HEK293 (cell line): ENCODE data around the gene AK9.

Experiments
- ZNF138 ChIP-seq: fragments of 450-650 bp; formaldehyde crosslinking; IDR thresholded peaks from 2 replicates; pipeline ENCODE4 v1.5.1; 2016; ENCODE audit warnings: missing biosample characterization, missing genetic modification characterization, borderline replicate concordance
- ZNF830 ChIP-seq: fragments of 450-650 bp; IDR thresholded peaks from 2 replicates; pipeline ENCODE4 v1.5.0; 2018; ENCODE audit warnings: missing biosample characterization, missing genetic modification characterization, low read depth, mild to moderate bottlenecking, moderate library complexity
- TF ChIP-seq, protein P1 (sequence below): fragments of 450-650 bp; formaldehyde crosslinking; IDR thresholded peaks from 2 replicates; pipeline ENCODE4 v1.5.1; 2016; ENCODE audit warnings: missing biosample characterization, missing genetic modification characterization

DNA sequence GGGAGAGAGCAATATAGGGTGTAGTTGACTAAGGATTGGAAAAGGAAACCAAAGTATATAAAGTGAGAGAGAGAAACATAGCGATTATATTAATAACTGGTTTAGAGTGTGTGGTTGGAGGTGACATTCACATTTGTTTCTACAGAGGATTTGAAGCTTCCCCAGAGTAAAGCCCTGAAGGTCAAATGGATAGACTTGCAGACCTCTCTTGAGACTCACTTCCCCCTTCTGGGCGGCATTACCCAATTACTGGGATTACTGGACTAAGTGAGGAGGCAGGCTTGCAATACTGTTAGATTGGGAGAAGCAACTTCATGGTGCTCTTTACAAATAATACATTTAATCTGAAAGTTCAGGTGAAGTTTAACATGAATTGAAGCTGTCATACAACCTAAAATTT is 10.8 kb upstream of the AK9 start:
- TF ChIP-seq, protein P1, sequence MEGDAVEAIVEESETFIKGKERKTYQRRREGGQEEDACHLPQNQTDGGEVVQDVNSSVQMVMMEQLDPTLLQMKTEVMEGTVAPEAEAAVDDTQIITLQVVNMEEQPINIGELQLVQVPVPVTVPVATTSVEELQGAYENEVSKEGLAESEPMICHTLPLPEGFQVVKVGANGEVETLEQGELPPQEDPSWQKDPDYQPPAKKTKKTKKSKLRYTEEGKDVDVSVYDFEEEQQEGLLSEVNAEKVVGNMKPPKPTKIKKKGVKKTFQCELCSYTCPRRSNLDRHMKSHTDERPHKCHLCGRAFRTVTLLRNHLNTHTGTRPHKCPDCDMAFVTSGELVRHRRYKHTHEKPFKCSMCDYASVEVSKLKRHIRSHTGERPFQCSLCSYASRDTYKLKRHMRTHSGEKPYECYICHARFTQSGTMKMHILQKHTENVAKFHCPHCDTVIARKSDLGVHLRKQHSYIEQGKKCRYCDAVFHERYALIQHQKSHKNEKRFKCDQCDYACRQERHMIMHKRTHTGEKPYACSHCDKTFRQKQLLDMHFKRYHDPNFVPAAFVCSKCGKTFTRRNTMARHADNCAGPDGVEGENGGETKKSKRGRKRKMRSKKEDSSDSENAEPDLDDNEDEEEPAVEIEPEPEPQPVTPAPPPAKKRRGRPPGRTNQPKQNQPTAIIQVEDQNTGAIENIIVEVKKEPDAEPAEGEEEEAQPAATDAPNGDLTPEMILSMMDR, result no peak
- TF ChIP-seq ZNF138 (tag by site-specific recombination) (no peak), ZNF830 (no peak)
